ENCODE measurements around the gene PLEKHA5.

The PLEKHA5 gene

DNA sequence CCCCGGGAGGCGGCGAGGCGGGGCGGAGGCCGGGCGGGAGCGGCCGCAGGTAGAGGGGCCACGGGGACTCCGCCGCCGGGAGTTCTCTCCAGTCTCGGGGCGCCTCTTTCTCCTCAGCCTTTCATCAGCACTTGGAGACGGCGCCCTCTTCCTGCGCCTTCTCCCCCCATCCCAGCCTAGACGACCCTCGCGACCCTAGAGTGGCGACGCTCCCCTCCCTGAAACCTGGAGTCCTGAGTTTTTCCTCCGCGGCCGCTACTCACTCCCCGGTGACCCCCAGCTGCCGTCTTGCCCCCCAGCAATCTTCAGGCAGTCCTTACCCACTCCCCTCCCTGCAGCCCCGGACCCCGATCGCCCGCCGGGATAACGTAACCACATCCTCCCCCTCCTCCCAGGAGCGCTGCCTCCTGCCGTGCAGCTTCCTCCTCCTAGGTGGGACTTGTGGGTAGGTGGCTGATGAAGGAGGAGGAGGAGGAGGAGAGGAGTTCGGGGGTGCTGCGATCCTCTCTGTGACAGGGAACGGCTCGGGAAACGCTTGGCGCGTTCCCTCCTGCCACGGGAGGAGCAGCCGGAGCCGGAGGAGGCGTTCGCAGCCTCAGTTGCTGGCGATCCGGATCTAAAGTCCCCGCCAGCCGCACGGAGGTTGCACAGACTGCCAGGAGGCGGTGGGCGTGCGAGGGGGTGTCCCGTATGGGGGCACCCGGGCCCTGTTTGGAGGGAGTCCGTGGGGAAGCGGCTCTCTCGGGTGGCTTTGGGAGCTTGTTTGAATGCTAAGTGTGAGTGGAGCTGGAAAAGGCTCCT is 891 bp downstream of the PLEKHA5 start:
- peak; percentile 12 for DNase-seq

DNA sequence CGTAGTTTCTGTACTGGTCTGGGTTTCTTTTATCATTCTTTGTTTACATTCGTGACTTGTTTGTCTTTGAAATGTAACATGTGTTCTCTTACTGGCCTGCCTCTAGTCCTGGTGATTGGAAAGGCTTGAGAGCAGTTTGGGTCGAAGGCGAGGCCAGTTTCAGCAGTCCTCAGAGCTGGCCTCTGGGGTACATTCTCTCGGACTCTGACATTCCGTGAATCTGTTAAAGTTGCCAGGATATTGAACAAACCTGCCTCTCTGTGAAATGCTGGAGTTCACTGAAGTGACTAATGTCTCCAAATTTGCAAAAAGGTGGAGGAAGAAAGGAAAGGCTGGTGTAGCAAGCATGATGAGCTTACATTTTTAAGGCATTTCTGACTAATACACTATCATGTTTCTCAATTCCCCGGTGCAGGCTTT is 1.5 kb downstream of the PLEKHA5 start:
- DNase-seq = no peak

DNA sequence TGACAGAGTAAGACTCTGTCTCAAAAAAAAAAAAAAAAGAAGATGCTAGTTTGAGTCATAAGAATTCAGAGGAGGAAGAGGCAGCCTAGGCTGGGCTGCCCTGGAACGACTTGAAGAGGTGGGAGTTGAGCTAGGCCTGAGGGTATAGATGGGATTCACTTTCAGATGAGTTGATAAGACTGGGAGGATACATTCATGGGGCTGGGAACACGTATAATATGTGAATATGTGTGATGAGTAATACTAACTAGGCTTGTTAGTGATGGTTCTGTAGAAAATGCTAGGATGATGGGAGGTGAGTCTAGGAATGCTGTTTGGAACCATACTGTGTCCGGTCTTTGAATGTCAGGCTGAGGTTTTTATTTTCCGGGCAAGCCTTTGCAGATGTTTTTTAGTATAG is 9.0 kb downstream of the PLEKHA5 start:
- no peak for DNase-seq

DNA sequence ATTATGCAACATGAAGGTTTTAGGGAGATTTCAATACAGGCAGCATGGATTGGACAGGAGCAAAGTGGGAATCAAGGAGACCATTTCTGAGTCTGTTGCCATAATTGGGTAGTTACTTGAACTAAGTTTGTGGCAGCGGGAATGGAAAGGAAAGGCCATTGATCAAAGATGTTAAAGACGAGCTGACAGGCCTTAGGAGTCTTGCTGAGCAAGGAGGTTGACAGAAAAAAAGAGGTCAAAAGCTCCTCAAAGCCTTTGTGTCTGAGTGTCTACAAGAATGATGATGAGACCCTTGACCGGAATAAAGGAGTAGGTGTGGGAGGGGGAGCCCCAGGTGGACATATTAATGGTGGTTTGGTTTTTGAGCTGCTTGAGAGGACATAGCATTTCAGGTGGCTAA is 9.4 kb downstream of the PLEKHA5 start:
- DNase-seq = no peak

DNA sequence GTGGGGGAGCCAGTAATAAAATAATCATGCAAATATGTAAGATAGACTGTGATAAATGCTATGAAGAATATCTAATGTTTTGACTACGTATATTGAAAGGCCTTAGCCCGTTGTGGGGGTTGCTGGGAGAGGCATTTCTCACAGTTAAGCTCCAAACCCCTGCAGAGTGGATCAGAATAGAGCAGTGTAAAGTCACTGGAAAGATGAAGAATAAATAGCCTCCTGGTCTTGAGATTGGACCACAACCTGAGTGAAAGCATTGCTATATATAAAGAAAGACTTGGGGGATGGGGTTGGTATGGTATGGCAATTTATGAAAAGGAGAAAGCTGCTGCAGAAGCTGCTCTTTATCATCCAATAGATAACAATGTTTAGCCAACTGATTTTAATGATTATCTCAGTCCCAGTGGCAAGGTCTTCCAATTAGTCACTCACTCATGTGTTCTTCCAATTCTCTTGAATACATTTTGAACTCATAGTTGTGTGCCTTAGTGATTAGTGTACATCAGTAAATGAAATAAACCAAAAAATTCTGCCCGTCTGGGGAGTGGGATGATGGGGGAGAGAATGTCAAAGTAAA is 10.2 kb downstream of the PLEKHA5 start:
- no peak for DNase-seq

DNA sequence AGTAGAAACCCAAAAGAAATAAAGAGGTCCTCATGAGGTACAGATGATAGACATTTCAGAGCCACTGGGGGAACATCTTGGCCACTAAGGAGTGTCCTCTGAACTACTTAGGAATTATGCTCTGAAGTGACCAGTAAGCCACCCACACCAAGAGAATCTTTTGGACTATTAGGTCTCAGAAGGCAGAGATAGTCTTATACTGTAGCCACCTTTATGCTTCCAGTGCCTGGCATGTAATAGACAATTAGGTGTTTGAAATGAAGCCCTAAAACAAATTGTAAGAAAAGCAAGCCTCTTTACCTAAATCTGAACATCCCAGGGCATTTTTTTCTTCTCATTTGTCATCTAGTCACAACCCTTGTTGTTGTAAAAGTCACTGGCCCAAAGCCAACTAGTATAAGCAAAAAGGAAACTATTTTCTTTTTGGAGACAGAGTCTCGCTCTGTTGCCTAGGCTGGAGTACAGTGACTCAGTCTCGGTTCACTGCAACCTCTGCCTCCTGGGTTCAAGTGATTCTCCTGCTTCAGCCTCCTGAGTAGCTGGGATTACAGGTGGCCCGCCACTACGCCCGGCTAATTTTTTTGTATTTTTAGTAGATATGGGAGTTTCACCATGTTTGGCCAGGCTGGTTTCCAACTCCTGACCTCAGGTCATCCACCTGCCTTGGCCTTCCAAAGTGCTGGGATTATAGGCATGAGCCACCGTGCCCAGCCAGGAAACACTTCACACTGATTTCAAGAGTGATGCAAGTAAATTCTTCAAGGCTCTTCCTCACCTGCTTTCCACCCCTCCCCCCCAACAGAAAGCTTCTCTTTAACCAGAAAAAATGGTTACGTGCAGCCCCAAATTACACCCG is 11.1 kb downstream of the PLEKHA5 start:
- DNase-seq = no peak

DNA sequence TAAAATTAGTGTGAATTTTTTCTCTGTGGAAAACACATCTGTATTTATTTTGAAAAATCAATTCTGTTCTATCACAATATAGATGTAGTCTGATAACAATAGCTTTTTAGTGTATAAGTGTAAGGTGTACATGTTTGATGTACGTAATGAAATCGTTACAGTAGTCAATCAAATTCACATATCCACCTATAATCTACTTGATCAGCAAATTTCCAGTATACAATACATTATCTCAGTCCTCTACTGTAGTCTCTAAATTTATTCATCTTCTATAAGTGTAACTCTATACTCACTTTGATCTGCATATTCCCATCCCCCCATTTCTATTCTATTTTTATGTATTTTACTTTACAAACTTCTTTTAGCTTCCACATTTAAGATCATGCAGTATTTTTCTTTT is 13.0 kb downstream of the PLEKHA5 start:
- no peak for DNase-seq

DNA sequence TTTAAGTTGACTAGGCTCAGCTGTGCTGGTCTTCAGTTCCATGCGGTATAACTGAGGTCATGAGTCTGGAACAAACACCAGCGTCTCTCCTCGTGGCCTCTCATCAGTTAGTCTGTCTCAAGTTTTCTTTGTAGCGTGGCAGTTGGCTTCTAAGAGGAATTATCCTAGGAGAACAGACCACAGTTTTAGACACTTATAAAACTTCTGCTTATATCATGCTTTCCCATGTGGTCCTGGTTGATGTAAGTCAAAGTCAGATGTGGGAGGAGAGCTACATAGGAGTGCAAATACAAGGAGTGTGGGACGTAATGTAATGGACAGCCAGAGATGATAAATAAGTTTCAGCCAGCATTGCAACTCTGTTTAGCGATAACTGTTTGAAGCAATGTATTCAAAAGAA is 14.8 kb downstream of the PLEKHA5 start:
- no peak for DNase-seq

DNA sequence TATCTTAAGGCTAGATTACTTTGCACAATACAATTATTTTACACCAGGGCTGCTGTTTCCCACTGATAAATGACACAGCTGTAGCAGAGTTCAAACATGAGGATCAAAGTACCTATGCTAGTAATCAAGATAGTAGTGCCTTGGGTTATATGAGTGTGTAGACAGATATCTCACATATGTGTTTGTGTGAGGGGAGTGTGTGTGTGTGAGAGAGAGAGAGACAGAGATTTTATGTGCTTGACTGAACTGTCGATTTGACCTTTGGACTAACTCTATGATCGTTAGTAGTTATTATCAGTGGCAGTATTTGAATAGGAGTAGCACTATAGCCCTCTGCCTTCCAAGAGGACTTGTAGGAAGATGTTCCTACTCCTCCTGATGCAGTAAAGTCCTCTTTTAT is 15.5 kb downstream of the PLEKHA5 start:
- no peak for DNase-seq

DNA sequence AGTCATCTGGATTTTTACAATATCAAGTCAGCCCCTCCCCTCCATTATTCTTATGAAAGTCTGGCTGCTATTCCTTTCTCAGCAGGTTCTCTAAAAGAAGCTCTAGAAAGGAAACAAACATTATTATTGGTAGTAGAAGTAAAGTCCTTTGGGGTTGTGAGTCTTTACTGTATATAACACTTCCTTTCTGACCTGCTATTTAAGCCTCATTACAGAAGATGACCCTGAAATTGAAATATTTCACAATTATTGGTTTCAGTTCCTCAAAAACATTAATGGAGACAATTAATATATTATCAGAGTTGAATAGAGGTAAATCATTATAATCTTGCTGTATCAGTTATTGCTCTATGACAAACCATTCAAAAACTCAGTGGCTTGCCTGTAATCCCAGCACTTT is 19.3 kb downstream of the PLEKHA5 start:
- DNase-seq = no peak

DNA sequence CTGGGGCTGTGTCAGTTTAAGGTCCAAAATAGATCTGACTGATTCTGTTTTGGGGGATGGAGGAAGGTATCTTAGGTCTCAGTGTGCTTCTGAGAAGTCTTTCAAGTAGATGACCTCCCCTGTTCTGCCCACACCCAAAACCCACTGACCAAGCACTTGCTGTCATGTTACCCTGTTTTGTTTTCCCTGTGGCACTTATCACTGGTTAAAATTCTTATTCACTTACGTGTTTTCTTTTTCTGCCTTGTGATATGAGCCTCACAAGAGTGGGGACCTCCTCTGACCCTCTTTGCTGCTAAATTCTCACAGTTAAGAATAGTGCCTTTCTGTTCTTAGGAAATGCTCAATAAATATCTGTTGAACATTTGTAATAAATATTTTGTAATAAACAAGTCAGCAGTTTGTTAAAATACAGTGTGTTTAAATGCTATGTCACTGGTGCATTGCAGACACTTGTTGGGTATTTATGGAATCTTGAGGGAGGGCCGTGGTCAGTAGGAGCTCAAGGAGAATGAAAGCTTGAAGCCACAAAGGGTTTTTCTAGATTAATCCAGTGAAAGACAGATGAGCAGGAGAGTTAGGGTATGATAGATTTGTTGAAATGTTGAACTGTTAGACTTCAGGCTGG is 20.9 kb downstream of the PLEKHA5 start:
- no peak for DNase-seq

DNA sequence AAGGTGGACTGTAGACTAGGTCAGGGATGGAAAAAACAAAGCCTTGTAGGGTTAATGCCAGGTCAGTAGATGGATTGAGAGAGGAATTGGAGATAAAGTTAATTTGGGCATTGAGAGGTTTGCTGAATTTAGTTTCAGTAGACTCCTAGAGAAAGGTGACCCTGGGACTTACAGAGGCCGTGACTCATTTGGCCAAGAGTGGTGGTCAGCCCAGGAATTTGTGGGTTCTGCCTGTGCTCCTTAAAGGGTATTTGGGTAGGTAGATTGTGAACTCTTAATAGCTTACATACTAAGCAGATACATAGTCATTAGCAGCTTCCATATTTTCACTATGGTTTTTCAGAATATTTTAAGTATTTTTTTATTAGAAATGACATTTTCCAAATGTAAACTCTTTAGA is 21.8 kb downstream of the PLEKHA5 start:
- no peak for DNase-seq

DNA sequence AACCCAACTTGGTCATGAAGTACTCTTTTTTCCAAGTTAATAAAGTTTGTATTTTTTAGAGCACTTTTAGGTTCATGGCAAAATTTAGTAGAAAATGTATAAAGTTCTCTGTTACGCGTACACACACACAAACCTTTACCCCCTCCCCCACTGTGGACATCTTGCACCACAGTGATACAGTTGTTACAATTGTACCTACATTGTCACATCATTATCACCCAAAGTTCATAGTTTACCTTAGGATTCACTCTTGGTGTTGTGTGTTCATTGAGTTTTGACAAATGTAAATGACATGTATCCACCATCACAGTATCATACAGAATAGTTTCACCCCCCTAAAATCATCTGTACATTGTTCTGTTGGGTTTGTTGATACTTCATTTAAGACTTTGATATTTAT is 23.9 kb downstream of the PLEKHA5 start:
- DNase-seq = no peak

DNA sequence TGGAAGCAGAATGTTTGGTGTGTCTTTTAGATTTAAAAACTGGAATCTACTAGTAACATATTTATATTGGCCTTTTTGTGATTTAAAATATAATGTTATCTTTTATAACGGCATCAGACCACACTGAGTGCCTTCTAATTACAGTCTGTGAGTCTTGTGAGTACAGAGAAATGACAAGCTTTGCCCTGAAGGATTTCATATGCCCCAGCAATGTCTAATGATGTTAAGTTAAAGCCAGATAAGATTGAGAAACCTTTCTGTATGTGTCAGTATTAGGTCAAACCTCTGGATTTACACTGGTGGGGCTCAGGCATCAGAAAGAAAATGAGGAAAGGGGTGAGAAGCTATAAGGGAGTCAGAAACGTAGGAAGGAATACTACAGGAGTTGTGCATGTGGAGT is 25.2 kb downstream of the PLEKHA5 start:
- no peak for DNase-seq

DNA sequence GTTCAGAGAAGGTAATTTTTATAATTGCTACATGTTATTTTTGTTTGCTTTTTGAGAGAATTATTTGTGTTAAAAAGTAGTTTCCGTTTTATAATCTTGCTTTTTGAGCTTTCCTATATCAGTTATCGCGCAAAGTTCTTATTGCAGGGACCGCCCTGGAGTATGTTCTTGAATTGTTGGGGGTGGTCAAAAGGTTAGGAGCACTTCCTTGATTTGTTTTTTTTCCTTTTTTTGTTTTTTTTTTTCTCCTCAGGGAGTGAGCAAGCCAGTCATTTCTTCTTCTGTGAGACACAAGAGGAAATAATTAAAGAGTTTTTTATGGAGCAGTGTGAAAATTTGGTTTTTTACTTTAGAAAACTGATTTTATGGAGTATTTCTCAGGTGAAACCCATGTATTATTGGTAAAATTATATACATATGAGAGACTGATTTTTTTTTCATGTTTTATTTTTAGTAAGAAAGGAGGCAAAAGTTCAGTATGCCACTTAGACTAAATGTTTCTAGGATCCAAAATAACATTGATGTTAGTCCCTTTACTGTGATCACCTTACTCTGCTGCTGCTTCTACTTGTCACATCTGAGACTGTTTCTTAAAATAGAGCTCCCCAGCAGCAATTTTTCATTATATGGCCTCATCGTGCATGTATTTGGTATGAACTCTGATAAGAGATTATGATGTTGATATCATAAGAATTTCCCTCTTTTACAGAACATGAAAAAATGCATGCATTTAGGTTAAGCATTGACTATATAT is 26.6 kb downstream of the PLEKHA5 start:
- no peak for DNase-seq

DNA sequence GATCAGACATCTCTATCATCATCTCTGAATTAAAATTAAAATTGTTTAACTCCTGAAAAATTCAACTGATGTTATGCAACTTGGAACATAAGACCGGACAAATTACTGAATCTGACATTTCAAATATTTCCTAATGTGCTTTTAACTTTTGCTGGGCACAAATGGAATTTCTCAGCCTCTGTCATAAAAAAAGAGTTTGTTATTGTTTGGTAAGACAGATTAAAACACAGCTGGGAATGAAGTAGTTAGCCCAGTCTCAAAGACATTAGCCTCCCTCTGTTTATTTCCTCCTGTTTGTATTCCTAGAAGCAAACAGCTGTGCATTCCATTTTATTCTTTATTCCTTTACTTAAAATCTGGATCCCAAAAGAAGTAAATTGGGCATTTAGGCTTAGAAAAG is 29.4 kb downstream of the PLEKHA5 start:
- DNase-seq = no peak

DNA sequence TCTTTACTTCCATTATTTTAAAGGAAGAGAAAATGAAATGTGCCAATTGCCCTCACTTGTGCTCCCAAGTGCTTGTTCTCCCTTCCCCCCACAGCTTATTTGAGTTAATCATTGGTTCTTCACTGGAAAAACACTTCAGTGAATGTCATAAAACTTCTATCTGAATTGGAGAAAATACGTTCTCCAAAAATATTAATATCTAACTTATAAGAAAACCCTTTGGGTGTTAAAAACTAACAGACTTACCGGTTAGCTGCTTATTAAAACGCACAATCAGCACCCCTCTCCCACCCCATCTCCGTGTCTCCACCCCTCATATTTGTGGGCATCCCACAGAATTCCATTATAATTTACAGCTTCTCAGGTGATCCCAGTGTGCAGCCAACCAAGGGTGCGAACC is 31.7 kb downstream of the PLEKHA5 start:
- DNase-seq = no peak

DNA sequence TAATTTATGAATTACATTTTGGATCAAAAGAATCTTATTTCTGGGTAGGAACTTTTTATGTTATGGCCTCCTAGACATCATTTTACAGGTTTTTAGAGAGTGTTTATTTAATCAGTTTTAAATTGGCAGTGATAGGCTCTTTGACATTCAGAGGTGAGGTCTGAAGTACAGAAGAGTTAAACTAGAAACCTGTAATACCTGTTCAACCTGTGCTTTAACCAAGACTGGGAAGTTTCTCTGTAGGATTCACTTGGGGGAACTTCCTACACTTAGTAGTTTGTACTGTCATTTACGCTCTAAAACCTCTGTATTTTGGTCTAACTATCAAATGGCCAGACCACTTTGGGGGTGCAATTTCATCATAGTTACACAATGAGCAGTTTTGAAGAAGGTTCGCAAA is 35.9 kb downstream of the PLEKHA5 start:
- no peak for DNase-seq

DNA sequence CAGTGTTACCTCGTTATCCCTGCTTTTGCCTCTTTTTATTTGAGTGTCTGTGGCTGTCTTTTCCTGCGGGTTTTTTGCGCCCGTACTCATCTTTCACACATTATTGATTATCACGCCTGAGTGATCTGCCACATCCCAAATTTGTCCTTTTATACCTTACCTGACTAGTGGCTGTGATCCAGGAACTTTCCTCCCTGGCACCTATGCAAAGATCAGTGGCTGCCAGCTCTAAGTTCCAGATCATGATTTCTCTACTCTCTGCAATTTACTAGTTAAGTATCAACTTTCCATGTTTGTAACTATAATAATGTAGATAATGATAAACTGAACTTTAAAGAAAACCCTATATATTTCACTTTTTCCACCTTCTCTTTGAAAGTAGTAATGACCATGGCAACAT is 36.9 kb downstream of the PLEKHA5 start:
- DNase-seq = no peak

DNA sequence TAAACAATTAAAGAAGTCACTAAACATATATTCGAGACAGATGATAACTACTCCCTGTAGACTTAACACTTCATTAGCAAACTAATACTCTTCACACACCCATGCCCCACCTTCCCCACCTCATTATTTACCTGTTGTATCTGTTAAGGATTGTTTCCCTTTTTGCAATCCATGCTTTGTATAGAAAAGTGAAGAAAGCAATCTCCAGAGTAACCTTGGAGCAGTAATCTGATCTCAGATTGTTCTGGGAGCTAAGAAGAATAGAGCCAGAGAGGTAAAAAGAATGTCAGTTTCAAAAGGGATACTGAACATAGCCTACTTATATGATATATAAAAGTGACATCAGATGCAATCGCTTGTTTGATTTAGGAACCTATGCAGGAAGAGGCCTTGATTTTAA is 37.4 kb downstream of the PLEKHA5 start:
- DNase-seq = no peak

DNA sequence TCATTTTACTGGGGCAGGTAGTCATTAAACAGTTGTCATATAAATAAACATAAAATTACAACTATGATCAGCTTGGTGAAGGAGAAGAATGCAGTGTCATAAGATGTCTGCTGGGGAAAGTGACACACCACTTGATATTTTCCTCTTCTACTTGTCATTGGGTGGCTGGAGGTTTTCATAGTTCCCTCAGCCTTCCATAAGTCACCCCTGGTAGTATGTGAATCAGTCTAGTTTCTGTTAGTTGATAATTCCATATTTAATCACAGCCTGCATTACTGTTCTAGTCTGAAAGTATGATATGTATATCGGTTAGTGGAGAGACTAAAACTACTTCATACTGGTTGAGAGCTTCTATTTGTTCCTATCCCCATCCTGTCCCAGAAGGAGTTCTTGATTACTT is 38.2 kb downstream of the PLEKHA5 start:
- no peak for DNase-seq

DNA sequence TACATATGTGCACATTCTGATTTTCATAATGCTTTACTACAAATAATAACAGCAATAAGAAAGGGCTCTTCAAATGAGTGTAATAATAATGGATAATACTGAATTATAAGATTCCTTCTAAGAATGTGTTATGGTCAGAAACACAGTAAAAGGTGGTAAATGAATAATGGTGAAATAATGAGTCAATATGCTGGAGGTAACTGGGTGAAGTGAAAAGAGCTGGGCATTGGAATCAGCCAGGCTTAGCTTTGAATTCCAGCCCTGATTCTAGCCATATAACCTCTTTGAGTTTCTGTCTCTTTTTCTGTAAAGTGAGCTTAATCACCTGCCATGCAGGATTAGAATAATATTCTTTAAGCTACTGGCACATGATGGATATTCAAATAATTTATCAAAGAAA is 39.1 kb downstream of the PLEKHA5 start:
- no peak for DNase-seq

DNA sequence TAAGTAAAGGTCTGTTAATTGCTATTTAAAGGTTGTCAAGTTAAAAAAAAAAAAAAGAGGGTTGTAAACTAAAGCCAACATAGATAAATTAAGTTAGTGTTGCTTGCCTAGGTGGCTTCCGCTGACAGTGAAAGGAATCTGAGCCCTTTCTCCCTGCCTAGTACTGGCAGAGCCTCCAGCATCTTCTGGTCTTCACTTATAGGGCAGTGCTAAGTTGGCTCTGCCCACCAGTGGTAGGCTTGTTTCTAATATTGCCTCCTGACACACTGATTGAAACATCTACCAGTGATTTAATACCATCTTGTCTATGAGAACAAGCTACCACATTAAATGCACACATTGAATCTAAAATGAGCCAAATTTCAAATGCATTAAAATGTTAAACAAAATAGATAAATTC is 39.7 kb downstream of the PLEKHA5 start:
- DNase-seq = no peak
